Measurements from ENCODE around the gene SSR4.

DNA sequence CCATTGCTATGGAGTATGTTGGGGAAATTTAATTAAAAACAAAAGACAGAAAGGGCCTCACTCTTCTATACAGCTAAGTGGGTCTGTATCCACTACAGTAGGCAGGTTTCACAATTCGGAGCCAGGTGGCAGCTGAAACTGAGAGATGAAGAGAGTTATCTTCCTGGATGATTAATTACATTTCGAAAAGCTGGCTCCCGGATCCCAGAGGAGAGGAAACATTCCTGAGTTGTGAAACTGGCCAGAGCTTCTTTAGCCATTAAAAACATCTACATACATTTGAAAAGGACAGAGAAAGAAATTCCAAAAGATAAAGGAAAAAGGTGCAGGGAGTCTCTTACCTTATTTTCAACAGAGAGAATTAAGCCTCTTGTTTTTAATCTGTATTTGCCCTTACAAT is 51.4 kb downstream of the SSR4 start:
- TF ChIP-seq ZNF274 (IDR thresholded peaks at IDR 0.05; ENCODE audit: low read depth, low read length) (no peak), YY1 (IDR thresholded peaks at IDR 0.05; ENCODE audit: insufficient read depth, insufficient read length) (no peak), SUZ12 (IDR thresholded peaks at IDR 0.05; ENCODE audit: extremely low read depth, insufficient read depth, insufficient read length) (no peak)
